ENCODE results near the gene LHFPL3.

DNA sequence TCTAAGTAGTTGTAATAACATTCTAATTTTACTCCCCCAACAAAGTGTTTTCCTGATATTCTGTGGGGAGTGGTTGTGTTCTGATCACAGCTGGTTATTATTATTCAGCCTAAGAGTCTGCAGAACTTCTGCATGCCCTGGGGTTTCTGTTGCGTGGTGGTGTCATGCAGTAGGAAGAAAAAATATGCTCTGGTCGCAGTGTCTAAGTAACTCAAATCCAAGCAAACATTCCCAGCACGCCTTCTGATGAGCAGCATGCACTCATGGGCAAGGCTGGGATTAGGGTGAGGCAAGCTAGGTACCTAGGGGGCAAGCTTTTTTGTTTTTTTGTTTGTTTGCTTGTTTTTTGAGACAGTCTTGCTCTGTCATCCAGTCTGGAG is 572.8 kb downstream of the LHFPL3 start:
- TF ChIP-seq, protein P1, sequence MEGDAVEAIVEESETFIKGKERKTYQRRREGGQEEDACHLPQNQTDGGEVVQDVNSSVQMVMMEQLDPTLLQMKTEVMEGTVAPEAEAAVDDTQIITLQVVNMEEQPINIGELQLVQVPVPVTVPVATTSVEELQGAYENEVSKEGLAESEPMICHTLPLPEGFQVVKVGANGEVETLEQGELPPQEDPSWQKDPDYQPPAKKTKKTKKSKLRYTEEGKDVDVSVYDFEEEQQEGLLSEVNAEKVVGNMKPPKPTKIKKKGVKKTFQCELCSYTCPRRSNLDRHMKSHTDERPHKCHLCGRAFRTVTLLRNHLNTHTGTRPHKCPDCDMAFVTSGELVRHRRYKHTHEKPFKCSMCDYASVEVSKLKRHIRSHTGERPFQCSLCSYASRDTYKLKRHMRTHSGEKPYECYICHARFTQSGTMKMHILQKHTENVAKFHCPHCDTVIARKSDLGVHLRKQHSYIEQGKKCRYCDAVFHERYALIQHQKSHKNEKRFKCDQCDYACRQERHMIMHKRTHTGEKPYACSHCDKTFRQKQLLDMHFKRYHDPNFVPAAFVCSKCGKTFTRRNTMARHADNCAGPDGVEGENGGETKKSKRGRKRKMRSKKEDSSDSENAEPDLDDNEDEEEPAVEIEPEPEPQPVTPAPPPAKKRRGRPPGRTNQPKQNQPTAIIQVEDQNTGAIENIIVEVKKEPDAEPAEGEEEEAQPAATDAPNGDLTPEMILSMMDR (IDR thresholded peaks at IDR 0.05), result no peak
- no peak for TF ChIP-seq POLR2A (IDR thresholded peaks at IDR 0.05)

All from adrenal gland (tissue), 5 donors.